ENCODE measurements around the gene COG3. TPM values are rescaled to one million over a fixed set of nuclear protein-coding genes. Genes with fewer than 3 reads are reported as not detected.

The COG3 gene
- total RNA-seq, 1 donor from 2014 or later, result 19.1 TPM

DNA sequence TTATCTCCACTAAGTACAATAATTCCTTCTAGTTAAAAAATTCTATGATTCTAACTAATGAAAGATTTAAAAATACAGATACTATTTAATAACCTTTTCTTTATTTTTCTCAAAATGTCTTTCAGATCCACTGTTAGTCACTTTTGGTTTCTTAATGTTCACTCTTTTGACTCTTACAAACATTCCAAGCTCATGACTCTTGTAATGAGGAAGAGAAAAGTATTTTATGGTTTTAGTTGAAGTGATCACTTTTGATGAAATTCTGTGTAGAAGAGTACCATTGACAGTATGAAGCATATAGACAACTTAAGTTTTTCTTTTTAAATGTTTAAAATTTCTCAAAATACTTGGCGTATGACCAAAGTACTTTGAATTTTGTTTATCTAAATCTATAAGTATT is 27.8 kb downstream of the COG3 start:
- Mint-ChIP-seq H3K27ac (ENCODE audit: unreplicated experiment) (no peak overlapping the region), H3K27me3 (ENCODE audit: low read depth) (no peaks in the 10 kb centered on the region), H3K9me3 (no peaks in the 10 kb centered on the region), H3K36me3 (ENCODE audit: low read depth) (peaks cover 11% of the 10 kb centered on the region), H3K4me1 (no peaks in the 10 kb centered on the region), H3K4me3 (no peak overlapping the region)
- TF ChIP-seq, protein P1, sequence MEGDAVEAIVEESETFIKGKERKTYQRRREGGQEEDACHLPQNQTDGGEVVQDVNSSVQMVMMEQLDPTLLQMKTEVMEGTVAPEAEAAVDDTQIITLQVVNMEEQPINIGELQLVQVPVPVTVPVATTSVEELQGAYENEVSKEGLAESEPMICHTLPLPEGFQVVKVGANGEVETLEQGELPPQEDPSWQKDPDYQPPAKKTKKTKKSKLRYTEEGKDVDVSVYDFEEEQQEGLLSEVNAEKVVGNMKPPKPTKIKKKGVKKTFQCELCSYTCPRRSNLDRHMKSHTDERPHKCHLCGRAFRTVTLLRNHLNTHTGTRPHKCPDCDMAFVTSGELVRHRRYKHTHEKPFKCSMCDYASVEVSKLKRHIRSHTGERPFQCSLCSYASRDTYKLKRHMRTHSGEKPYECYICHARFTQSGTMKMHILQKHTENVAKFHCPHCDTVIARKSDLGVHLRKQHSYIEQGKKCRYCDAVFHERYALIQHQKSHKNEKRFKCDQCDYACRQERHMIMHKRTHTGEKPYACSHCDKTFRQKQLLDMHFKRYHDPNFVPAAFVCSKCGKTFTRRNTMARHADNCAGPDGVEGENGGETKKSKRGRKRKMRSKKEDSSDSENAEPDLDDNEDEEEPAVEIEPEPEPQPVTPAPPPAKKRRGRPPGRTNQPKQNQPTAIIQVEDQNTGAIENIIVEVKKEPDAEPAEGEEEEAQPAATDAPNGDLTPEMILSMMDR (conservative IDR thresholded peaks at IDR 0.05), result no peak
- DNase-seq (ENCODE audit: low read depth, low spot score), result no peak

DNA sequence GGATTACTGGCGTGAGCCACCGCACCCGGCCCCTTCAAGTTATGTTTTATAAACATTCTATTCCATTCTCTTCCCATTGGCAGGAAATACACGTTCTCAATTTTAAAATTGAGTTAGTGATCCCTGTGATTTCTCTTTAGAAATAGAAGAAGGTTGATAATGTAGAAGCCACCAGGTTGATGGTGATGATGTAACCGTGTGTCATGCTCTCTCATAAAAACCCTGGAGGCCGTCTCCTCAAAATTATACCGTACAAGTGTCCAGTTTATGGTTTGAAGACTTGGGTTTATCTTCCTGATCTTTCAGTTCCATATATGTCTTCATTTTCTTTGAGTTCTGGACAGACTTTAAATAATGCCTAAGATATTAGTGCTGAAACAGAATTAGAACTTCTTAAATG is 32.2 kb downstream of the COG3 start:
- Mint-ChIP-seq H3K4me3 (no peak overlapping the region), H3K36me3 (ENCODE audit: low read depth) (peaks cover 32% of the 10 kb centered on the region), H3K27me3 (ENCODE audit: low read depth) (no peaks in the 10 kb centered on the region), H3K4me1 (peaks cover 12% of the 10 kb centered on the region), H3K9me3 (no peaks in the 10 kb centered on the region), H3K27ac (ENCODE audit: unreplicated experiment) (no peak overlapping the region)
- no peak for DNase-seq (ENCODE audit: low read depth, low spot score)
- TF ChIP-seq, protein P1 (conservative IDR thresholded peaks at IDR 0.05), result no peak

DNA sequence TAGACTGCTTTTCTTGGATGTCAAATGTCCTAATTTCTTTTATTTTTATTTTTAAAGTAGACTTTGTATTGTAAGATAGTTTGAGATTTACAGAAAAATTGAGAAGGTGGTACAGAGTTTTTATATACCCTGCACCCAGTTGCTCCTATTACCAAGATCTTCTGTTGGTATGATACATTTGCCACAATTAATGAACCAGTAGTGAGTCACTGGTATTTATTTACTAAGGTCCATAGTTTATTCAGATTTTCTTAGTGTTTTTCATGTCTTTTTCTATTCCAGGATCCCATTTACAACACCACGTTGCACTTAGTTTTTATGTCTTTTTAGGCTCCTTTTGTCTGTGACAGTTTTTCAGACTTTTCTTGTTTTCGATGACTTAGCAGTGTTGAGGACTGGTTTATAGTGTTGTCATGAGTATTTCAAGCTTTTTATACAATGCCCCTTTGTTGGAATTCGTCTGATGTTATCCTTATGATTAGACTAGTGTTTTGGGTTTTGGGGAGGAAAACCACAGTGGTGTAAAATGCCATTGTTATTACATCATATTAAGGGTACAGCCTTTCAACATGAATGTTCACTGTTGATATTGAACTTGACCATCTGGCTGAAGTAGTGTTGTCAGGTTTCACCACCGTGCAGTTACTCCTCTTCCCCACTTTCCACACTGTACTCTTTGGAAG is 35.9 kb downstream of the COG3 start:
- no peak overlapping the region for H3K4me3 Mint-ChIP-seq
- no peaks in the 10 kb centered on the region for H3K27me3 Mint-ChIP-seq (ENCODE audit: low read depth)
- peaks cover 45% of the 10 kb centered on the region for H3K36me3 Mint-ChIP-seq (ENCODE audit: low read depth)
- DNase-seq (ENCODE audit: low read depth, low spot score), result no peak
- H3K27ac Mint-ChIP-seq (ENCODE audit: unreplicated experiment), result peak overlapping the region; percentile 52
- no peaks in the 10 kb centered on the region for H3K9me3 Mint-ChIP-seq
- TF ChIP-seq, protein P1 (conservative IDR thresholded peaks at IDR 0.05), result no peak
- H3K4me1 Mint-ChIP-seq, result peaks cover 12% of the 10 kb centered on the region

DNA sequence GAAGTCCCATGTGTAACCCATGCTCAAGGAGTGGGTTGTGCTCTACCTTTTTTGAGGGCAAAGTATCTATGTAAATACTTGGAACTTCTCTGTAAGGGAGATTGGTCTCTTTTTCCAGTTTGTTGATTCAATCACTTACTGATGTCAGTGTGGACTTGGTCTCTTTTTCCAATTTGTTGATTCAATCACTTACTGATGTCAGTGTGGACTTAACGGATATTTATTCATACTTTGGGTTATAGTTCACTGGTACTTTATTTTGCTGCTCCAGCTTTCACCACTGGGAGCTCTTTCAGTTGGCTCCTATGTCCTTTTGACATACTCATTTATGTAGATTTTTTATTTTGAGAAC is 36.4 kb downstream of the COG3 start:
- peaks cover 45% of the 10 kb centered on the region for H3K36me3 Mint-ChIP-seq (ENCODE audit: low read depth)
- H3K4me1 Mint-ChIP-seq, result peaks cover 12% of the 10 kb centered on the region
- no peaks in the 10 kb centered on the region for H3K27me3 Mint-ChIP-seq (ENCODE audit: low read depth)
- no peak for DNase-seq (ENCODE audit: low read depth, low spot score)
- TF ChIP-seq, protein P1 (conservative IDR thresholded peaks at IDR 0.05), result no peak
- H3K4me3 Mint-ChIP-seq, result no peak overlapping the region
- H3K27ac Mint-ChIP-seq (ENCODE audit: unreplicated experiment), result peak overlapping the region; percentile 52
- no peaks in the 10 kb centered on the region for H3K9me3 Mint-ChIP-seq

DNA sequence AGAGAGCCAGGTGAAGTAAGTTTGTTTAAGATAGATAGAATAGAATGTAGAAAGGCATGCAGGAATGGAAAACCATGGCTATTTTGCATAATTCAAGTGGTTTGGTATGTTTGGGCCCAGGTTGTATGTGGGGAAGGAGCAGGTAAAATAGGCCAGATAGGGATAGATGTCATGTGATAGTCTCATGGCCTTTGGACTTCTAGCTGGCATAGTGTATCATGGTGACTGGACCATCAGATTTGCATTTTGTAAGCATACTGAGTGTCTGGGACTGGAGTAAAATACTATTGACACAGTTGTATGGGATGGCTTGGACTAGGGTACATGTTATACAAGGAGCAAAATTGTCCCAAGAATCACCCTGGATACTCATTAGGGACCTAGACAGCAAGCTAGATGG is 38.9 kb downstream of the COG3 start:
- H3K27ac Mint-ChIP-seq (ENCODE audit: unreplicated experiment), result no peak overlapping the region
- DNase-seq (ENCODE audit: low read depth, low spot score), result no peak
- H3K4me3 Mint-ChIP-seq, result no peak overlapping the region
- H3K4me1 Mint-ChIP-seq, result peaks cover 12% of the 10 kb centered on the region
- peaks cover 32% of the 10 kb centered on the region for H3K36me3 Mint-ChIP-seq (ENCODE audit: low read depth)
- no peaks in the 10 kb centered on the region for H3K9me3 Mint-ChIP-seq
- TF ChIP-seq, protein P1 (conservative IDR thresholded peaks at IDR 0.05), result no peak
- H3K27me3 Mint-ChIP-seq (ENCODE audit: low read depth), result no peaks in the 10 kb centered on the region

All from neural crest cell (in vitro differentiated cells).